ENCODE data around the gene ACTG1. TPM values are rescaled to one million over a fixed set of nuclear protein-coding genes. Genes with fewer than 3 reads are reported as not detected.

The ACTG1 gene
- total RNA-seq, 1 experiment from 2014 or later = 3,455 TPM

DNA sequence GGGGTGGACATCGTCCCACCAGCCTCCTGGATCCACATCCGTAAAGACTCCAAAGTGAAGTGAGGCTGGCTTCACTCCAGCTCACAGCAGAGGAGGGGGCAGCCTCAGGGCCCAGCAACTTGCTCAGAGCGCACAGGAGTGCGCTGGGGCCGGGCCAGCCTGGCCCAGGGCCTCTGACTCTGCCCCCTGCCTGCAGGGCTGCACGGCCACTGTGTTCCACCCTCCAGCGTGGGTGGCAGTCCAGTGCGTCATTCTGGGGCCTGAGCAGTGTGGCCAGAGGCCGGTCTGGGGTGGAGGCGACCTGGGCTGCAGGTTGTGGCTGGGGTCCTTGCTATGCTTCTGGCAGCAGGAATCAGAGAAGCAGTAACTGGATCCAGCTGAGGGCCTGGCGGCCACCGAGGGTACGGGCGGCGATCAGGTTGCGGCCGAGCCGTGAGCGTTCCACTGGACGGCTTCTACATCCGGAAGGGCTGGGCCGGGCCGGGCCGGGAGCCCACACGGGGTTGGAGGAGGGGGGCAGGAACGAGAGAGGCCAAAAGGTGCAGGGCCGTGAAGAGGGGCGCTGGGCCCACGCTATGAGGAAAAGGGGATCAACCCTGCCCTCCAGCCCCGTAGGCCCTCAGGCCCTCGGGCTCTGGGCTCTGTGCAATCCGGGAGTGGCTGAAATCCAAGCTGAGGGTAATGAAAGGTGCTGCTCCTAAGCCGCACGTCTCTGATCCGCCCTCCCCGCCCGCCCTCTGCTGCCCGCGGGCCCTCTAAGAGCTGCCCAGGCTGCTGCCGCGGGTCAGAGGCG, 15.2 kb upstream of the ACTG1 start, which contains the start of gene FSCN2:
TSS of gene FSCN2 (plus strand) at position 787 of the 793 bp plus-strand sequence. CDS start 155 bp downstream, outside the sequence.
- ChIA-PET CTCF (interaction anchor here (0.6 to 1.3 kb wide), 4 partner anchors 9 to 87 kb away, joined by 3 to 5 read pairs (median 3); no protein-coding TSS in a partner anchor), POLR2A (no interaction called here)
- ATAC-seq (peak; percentile 11; the same call in 1 of the 2 replicates), DNase-seq (ENCODE audit: low spot score) (no peak)
- Mint-ChIP-seq H3K4me3 (no peak within 1 kb of the TSS), H3K27me3 (ENCODE audit: low read depth) (peaks cover 16% of the 10 kb centered on the region), H3K36me3 (no peaks in the 10 kb centered on the region), H3K9me3 (no peaks in the 10 kb centered on the region), H3K4me1 (0 out of 2 replicates have a peak, but pooled peaks cover 2% of the 10 kb centered on the region), H3K27ac (no peak within 1 kb of the TSS)
- TF ChIP-seq, protein P1, sequence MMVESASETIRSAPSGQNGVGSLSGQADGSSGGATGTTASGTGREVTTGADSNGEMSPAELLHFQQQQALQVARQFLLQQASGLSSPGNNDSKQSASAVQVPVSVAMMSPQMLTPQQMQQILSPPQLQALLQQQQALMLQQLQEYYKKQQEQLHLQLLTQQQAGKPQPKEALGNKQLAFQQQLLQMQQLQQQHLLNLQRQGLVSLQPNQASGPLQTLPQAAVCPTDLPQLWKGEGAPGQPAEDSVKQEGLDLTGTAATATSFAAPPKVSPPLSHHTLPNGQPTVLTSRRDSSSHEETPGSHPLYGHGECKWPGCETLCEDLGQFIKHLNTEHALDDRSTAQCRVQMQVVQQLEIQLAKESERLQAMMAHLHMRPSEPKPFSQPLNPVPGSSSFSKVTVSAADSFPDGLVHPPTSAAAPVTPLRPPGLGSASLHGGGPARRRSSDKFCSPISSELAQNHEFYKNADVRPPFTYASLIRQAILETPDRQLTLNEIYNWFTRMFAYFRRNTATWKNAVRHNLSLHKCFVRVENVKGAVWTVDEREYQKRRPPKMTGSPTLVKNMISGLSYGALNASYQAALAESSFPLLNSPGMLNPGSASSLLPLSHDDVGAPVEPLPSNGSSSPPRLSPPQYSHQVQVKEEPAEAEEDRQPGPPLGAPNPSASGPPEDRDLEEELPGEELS (CRISPR knock-in tag; IDR thresholded peaks at IDR 0.05) = no peak
- TF ChIP-seq CTCF (IDR thresholded peaks at IDR 0.05) (no peak), TP53 (CRISPR knock-in tag; IDR thresholded peaks at IDR 0.05) (no peak), CBFB (CRISPR knock-in tag; IDR thresholded peaks at IDR 0.05; ENCODE audit: low read depth) (no peak), TCF7 (CRISPR knock-in tag; IDR thresholded peaks at IDR 0.05; ENCODE audit: low read depth) (no peak), ERG (CRISPR knock-in tag; IDR thresholded peaks at IDR 0.05) (no peak)
- TF ChIP-seq, protein P2, sequence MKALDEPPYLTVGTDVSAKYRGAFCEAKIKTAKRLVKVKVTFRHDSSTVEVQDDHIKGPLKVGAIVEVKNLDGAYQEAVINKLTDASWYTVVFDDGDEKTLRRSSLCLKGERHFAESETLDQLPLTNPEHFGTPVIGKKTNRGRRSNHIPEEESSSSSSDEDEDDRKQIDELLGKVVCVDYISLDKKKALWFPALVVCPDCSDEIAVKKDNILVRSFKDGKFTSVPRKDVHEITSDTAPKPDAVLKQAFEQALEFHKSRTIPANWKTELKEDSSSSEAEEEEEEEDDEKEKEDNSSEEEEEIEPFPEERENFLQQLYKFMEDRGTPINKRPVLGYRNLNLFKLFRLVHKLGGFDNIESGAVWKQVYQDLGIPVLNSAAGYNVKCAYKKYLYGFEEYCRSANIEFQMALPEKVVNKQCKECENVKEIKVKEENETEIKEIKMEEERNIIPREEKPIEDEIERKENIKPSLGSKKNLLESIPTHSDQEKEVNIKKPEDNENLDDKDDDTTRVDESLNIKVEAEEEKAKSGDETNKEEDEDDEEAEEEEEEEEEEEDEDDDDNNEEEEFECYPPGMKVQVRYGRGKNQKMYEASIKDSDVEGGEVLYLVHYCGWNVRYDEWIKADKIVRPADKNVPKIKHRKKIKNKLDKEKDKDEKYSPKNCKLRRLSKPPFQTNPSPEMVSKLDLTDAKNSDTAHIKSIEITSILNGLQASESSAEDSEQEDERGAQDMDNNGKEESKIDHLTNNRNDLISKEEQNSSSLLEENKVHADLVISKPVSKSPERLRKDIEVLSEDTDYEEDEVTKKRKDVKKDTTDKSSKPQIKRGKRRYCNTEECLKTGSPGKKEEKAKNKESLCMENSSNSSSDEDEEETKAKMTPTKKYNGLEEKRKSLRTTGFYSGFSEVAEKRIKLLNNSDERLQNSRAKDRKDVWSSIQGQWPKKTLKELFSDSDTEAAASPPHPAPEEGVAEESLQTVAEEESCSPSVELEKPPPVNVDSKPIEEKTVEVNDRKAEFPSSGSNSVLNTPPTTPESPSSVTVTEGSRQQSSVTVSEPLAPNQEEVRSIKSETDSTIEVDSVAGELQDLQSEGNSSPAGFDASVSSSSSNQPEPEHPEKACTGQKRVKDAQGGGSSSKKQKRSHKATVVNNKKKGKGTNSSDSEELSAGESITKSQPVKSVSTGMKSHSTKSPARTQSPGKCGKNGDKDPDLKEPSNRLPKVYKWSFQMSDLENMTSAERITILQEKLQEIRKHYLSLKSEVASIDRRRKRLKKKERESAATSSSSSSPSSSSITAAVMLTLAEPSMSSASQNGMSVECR (CRISPR knock-in tag; IDR thresholded peaks at IDR 0.05; ENCODE audit: borderline replicate concordance) = no peak
- TF ChIP-seq, protein P3, sequence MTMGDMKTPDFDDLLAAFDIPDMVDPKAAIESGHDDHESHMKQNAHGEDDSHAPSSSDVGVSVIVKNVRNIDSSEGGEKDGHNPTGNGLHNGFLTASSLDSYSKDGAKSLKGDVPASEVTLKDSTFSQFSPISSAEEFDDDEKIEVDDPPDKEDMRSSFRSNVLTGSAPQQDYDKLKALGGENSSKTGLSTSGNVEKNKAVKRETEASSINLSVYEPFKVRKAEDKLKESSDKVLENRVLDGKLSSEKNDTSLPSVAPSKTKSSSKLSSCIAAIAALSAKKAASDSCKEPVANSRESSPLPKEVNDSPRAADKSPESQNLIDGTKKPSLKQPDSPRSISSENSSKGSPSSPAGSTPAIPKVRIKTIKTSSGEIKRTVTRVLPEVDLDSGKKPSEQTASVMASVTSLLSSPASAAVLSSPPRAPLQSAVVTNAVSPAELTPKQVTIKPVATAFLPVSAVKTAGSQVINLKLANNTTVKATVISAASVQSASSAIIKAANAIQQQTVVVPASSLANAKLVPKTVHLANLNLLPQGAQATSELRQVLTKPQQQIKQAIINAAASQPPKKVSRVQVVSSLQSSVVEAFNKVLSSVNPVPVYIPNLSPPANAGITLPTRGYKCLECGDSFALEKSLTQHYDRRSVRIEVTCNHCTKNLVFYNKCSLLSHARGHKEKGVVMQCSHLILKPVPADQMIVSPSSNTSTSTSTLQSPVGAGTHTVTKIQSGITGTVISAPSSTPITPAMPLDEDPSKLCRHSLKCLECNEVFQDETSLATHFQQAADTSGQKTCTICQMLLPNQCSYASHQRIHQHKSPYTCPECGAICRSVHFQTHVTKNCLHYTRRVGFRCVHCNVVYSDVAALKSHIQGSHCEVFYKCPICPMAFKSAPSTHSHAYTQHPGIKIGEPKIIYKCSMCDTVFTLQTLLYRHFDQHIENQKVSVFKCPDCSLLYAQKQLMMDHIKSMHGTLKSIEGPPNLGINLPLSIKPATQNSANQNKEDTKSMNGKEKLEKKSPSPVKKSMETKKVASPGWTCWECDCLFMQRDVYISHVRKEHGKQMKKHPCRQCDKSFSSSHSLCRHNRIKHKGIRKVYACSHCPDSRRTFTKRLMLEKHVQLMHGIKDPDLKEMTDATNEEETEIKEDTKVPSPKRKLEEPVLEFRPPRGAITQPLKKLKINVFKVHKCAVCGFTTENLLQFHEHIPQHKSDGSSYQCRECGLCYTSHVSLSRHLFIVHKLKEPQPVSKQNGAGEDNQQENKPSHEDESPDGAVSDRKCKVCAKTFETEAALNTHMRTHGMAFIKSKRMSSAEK (CRISPR knock-in tag; IDR thresholded peaks at IDR 0.05; ENCODE audit: borderline replicate concordance) = no peak

Measured in WTC11 (cell line).